Stimulated activated CD4-positive, alpha-beta T cell treated with anti-CD3 and anti-CD28 coated beads, TNF-alpha, amount 100 ng/mL, for 1 hour (primary cell): ENCODE data around the gene ACIN1.
"Not testable (repeated sequence)": the region's sequence is repeated elsewhere in the genome, so short reads cannot be mapped to it uniquely, and the experiment has no call there.

Experiments
- DNase-seq, 3 donors: peaks; one replicate each; pipeline ENCODE4 v3.0.0-alpha.2; 2020; ENCODE audit warnings: low read depth in 3 of 3, low spot score in 1 of 3

ACIN1 gene

GRCh38 chr14:23020143-23021128, 74.5 kb downstream of the ACIN1 start:
- DNase-seq, result no peak

- DNase-seq, result no peak
Measured at GRCh38 chr14:23018107-23018506, 76.8 kb downstream of the ACIN1 start.

- no peak for DNase-seq
Measured at GRCh38 chr14:23017091-23017490, 77.8 kb downstream of the ACIN1 start.

GRCh38 chr14:23015618-23016017, 79.3 kb downstream of the ACIN1 start:
- no peak for DNase-seq

GRCh38 chr14:23013749-23014054, 81.2 kb downstream of the ACIN1 start:
- DNase-seq, result not testable (repeated sequence)

- DNase-seq, result no peak
Measured at GRCh38 chr14:23013054-23013748, 81.7 kb downstream of the ACIN1 start.

- DNase-seq, result peak; percentile 45 to 73 (median 52)
Measured at GRCh38 chr14:23009939-23010726, 84.8 kb downstream of the ACIN1 start, which contains the start of gene C14orf93. Gene C14orf93 (minus strand): TSS chr14:23010143. CDS start chr14:22999023, 11,120 bp downstream.

- no peak for DNase-seq
Measured at GRCh38 chr14:23009483-23009938, 85.4 kb downstream of the ACIN1 start.

GRCh38 chr14:23008831-23009230, 86.1 kb downstream of the ACIN1 start:
- DNase-seq, result no peak
